Mesendoderm (in vitro differentiated cells): ENCODE data around the gene NLRP7.
"Not testable (repeated sequence)": the region's sequence is repeated elsewhere in the genome, so short reads cannot be mapped to it uniquely, and the experiment has no call there.

ENCODE experiments used
- DNase-seq: peaks from one replicate; pipeline ENCODE4 v3.0.0; 2013
- H2AK5ac ChIP-seq: 2 replicates; pipeline ENCODE4 v1.6.1; 2013; ENCODE audit warnings: low read length, inconsistent platforms
- H2BK120ac ChIP-seq: 2 replicates; pipeline ENCODE4 v1.6.1; 2013; ENCODE audit warnings: low read depth, mild to moderate bottlenecking, low read length, moderate library complexity, mixed read lengths
- H2BK15ac ChIP-seq: replicated peaks from 2 replicates; pipeline ENCODE4 v1.6.1; 2013; ENCODE audit warnings: low read depth, mild to moderate bottlenecking, moderate library complexity
- H2BK5ac ChIP-seq: 2 replicates; pipeline ENCODE4 v1.6.1; 2013; ENCODE audit warnings: low read length, inconsistent platforms
- H3K18ac ChIP-seq: 2 replicates; pipeline ENCODE4 v1.6.1; 2013; ENCODE audit warnings: mild to moderate bottlenecking, low read length, mixed read lengths
- H3K23ac ChIP-seq: one replicate; pipeline ENCODE4 v1.6.1; 2013; ENCODE audit warnings: low read length
- H3K27ac ChIP-seq: 2 replicates; pipeline ENCODE4 v1.5.1; 2013; ENCODE audit warnings: low read depth, mild to moderate bottlenecking, inconsistent platforms, low read length, moderate library complexity
- H3K27me3 ChIP-seq: 2 replicates; pipeline ENCODE4 v1.6.1; 2013; ENCODE audit warnings: low read length, control low read depth, mild to moderate bottlenecking, inconsistent platforms; ENCODE audit not compliant: insufficient read depth, poor library complexity
- H3K36me3 ChIP-seq: 2 replicates; pipeline ENCODE4 v1.6.1; 2013; ENCODE audit warnings: low read length, inconsistent platforms; ENCODE audit not compliant: control insufficient read depth, insufficient read depth
- H3K4ac ChIP-seq: one replicate; pipeline ENCODE4 v1.6.1; 2013; ENCODE audit warnings: low read depth, mild to moderate bottlenecking, low read length, moderate library complexity
- H3K4me1 ChIP-seq: 2 replicates; pipeline ENCODE4 v1.6.1; 2013; ENCODE audit warnings: low read depth, low read length, inconsistent platforms; ENCODE audit not compliant: control insufficient read depth
- H3K4me2 ChIP-seq: 2 replicates; pipeline ENCODE4 v1.6.1; 2013; ENCODE audit warnings: low read length
- H3K4me3 ChIP-seq: 2 replicates; pipeline ENCODE4 v1.5.1; 2013; ENCODE audit warnings: mild to moderate bottlenecking, low read length
- H3K56ac ChIP-seq: one replicate; pipeline ENCODE4 v1.6.1; 2013; ENCODE audit warnings: low read length
- H3K79me1 ChIP-seq: 2 replicates; pipeline ENCODE4 v1.6.1; 2013; ENCODE audit warnings: low read length, inconsistent platforms
- H3K79me2 ChIP-seq: 2 replicates; pipeline ENCODE4 v1.6.1; 2013; ENCODE audit warnings: mild to moderate bottlenecking, low read length; ENCODE audit not compliant: control insufficient read depth, insufficient read depth
- H3K9ac ChIP-seq: 2 replicates; pipeline ENCODE4 v1.6.1; 2013; ENCODE audit warnings: low read length, inconsistent platforms
- H4K5ac ChIP-seq: one replicate; pipeline ENCODE4 v1.6.1; 2013; ENCODE audit warnings: low read length
- H4K8ac ChIP-seq: one replicate; pipeline ENCODE4 v1.6.1; 2013; ENCODE audit warnings: low read depth, mild to moderate bottlenecking, control low read depth, low read length, moderate library complexity
- WGBS: extraction: QIAGEN DNeasy Blood & Tissue Kit; methylation state at CpG from one replicate; pipeline ENCODE4 v1.1.7; 2013; ENCODE audit warnings: low lambda C conversion rate, missing lambda C conversion rate; ENCODE audit not compliant: insufficient coverage; ENCODE audit errors: extremely low coverage; 5-methylcytosine and 5-hydroxymethylcytosine counted together

NLRP7 gene

DNA sequence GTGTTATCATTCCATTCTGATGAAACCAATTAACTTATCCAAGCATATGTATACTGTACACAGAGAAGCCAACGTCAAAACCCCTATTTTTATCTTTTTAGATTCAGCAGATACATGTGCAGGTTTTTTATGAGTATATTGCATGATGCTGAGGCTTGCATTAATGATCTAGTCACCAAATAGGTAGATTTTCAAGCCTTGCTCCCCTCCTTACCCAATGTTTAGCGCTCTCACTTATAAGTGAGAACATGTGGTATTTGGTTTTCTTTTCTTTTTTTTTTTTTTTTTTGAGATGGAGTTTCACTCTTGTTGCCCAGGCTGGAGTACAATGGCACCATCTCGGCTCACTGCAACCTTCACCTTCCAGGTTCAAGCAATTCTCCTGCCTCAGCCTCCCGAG, 43.1 kb downstream of the NLRP7 start:
- H3K23ac ChIP-seq, H3K18ac ChIP-seq, H4K8ac ChIP-seq, H3K4me3 ChIP-seq, H3K27ac ChIP-seq, H3K56ac ChIP-seq, H4K5ac ChIP-seq, H3K9ac ChIP-seq, H2BK120ac ChIP-seq, DNase-seq, H3K79me1 ChIP-seq, H3K4me2 ChIP-seq, H3K27me3 ChIP-seq, H2AK5ac ChIP-seq, H2BK5ac ChIP-seq, H3K4ac ChIP-seq, H3K4me1 ChIP-seq, H3K79me2 ChIP-seq, H3K36me3 ChIP-seq, H2BK15ac ChIP-seq: not testable (repeated sequence)
- WGBS: no CpG with 5 or more reads among the region's 4 CpGs

DNA sequence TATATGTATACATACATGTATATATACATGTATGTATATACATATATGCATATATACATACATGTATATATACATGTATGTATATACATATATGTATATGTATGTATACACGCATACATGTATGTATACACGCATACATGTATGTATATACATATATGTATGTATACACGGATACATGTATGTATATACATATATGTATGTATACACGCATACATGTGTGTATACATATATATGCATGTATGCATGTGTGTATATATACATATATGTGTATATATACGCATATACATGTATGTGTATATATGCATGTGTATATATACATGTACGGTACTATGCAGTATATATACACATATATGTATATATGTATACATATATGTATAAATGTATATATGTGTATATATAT, 44.0 kb downstream of the NLRP7 start:
- no peak overlapping the region for H4K5ac ChIP-seq
- no peak overlapping the region for H3K4me3 ChIP-seq
- no peaks in the 10 kb centered on the region for H3K79me2 ChIP-seq
- H2BK15ac ChIP-seq: no peak overlapping the region
- H3K4ac ChIP-seq: no peak overlapping the region
- H2BK120ac ChIP-seq: no peak overlapping the region
- no peaks in the 10 kb centered on the region for H3K79me1 ChIP-seq
- WGBS: no CpG with 5 or more reads among the region's 6 CpGs
- no peak overlapping the region for H2BK5ac ChIP-seq
- H3K18ac ChIP-seq: no peak overlapping the region
- H4K8ac ChIP-seq: no peak overlapping the region
- H3K4me1 ChIP-seq: peaks cover 4% of the 10 kb centered on the region
- no peak overlapping the region for H3K27ac ChIP-seq
- H3K27me3 ChIP-seq: no peaks in the 10 kb centered on the region
- no peak overlapping the region for H3K9ac ChIP-seq
- no peak overlapping the region for H3K4me2 ChIP-seq
- no peak overlapping the region for H3K23ac ChIP-seq
- no peaks in the 10 kb centered on the region for H3K36me3 ChIP-seq
- no peak overlapping the region for H3K56ac ChIP-seq
- DNase-seq: no peak
- H2AK5ac ChIP-seq: no peak overlapping the region

DNA sequence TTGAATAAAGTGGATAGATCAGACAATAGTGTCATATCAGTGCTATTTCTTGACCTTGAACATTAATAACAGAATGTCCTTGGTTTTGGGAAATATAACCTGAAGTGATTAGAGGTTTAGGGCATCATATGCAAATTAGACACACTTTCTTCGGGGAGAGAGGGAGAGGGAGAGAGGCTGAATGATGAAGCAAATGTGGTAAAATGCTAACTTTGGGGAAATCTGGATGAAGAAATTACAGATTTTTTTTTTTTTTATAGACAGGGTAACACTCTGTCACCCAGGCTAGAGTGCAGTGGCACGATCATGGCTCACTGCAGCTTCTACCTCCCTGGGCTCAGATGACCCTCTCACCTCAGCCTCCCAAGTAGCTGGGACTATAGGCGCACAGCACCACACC, 45.3 kb downstream of the NLRP7 start:
- no peak for DNase-seq
- Histone ChIP-seq H3K36me3 (no peaks in the 10 kb centered on the region), H3K79me1 (no peaks in the 10 kb centered on the region), H4K5ac (no peak overlapping the region), H2BK120ac (no peak overlapping the region), H4K8ac (no peak overlapping the region), H3K23ac (no peak overlapping the region), H3K4me2 (no peak overlapping the region), H2AK5ac (no peak overlapping the region), H3K56ac (no peak overlapping the region), H3K18ac (no peak overlapping the region), H3K4me1 (peaks cover 4% of the 10 kb centered on the region), H3K27me3 (no peaks in the 10 kb centered on the region), H3K9ac (no peak overlapping the region), H3K4me3 (no peak overlapping the region), H3K4ac (no peak overlapping the region), H3K27ac (no peak overlapping the region), H2BK5ac (no peak overlapping the region), H3K79me2 (no peaks in the 10 kb centered on the region), H2BK15ac (no peak overlapping the region)
- no CpG with 5 or more reads among the region's 3 CpGs for WGBS

DNA sequence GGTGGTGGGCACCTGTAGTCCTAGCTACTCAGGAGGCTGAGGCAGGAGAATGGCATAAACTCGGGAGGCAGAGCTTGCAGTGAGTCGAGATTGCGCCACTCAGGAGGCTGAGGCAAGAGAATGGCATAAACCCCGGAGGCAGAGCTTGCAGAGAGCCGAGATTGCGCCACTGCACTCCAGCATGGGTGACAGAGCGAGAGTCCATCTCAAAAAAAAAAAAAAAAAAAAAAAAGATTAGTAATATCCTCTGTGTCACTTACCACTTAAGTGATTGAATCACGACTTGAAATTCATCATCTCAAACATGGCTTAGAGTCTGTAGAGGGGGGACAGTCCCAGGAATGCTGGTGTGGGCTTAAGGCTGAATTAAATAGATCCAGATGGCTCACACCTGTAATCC, 46.2 kb downstream of the NLRP7 start:
- no CpG with 5 or more reads among the region's 8 CpGs for WGBS
- not testable (repeated sequence) for DNase-seq, H3K36me3 ChIP-seq

DNA sequence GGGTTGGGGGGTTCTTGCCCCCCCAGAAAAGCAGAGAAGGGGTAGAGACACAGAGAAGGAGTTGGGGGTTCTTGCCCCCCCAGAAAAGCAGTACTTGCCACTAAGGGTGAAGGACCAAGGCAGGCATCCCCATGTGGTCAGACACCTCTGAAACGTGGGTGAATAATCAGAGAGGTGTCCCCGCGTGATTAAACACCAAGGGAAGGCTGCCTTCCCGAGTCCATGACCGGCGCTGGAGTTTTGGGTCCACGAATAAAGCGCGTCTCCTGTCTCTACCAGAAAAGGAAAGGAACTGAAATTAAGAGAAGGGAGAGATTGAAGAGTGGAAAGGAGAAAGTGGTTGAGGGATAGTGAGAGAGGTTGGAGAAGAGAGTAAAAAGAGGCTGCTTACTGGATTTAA, 47.7 kb downstream of the NLRP7 start:
- H2BK5ac ChIP-seq, H3K4me3 ChIP-seq, DNase-seq, H3K4me2 ChIP-seq, H3K79me2 ChIP-seq, H3K4me1 ChIP-seq, H4K5ac ChIP-seq, H3K23ac ChIP-seq, H3K56ac ChIP-seq, H3K9ac ChIP-seq, H3K79me1 ChIP-seq, H2BK15ac ChIP-seq, H3K27me3 ChIP-seq, H2AK5ac ChIP-seq, H3K36me3 ChIP-seq, H4K8ac ChIP-seq: not testable (repeated sequence)
- H3K27ac ChIP-seq: peak overlapping the region; percentile 48
- peak overlapping the region; percentile 73 for H2BK120ac ChIP-seq
- WGBS: no CpG with 5 or more reads among the region's 9 CpGs
- peak overlapping the region; percentile 52 for H3K4ac ChIP-seq
- peak overlapping the region; percentile 80 for H3K18ac ChIP-seq

More for the DNA sequence above, 46.2 kb downstream of the NLRP7 start:
- not testable (repeated sequence) for H2BK5ac ChIP-seq, H3K27ac ChIP-seq, H3K18ac ChIP-seq, H3K4me2 ChIP-seq, H3K9ac ChIP-seq, H3K23ac ChIP-seq, H3K56ac ChIP-seq, H2AK5ac ChIP-seq, H2BK15ac ChIP-seq, H4K8ac ChIP-seq, H3K4ac ChIP-seq, H4K5ac ChIP-seq, H3K79me1 ChIP-seq, H3K4me3 ChIP-seq, H3K27me3 ChIP-seq, H3K79me2 ChIP-seq, H3K4me1 ChIP-seq
- peak overlapping the region; percentile 88 for H2BK120ac ChIP-seq

DNA sequence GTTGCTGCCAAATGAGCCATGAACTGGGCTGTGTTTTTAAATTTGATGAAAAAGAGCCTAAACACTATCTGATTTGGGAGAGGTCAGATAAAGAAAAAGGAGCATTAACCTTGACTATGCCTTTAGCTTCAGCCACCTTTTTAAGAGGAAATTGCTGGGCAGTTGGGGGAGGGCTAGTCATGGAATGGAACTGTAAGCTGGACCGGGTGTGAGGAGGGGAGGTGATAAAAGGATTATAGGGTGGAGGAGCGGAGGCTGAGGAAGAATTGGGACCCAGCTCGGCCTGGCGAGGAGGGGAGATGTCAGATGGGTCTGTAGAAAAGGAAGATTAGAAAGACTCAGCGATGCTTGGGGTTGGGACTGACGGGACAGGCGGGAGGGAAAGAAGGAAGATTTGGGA, 48.6 kb downstream of the NLRP7 start:
- H2BK5ac ChIP-seq, H3K36me3 ChIP-seq, H3K9ac ChIP-seq, H2AK5ac ChIP-seq, H4K8ac ChIP-seq, H2BK120ac ChIP-seq, H4K5ac ChIP-seq, H3K23ac ChIP-seq, H3K79me2 ChIP-seq, H2BK15ac ChIP-seq, H3K4me1 ChIP-seq, H3K79me1 ChIP-seq, H3K4ac ChIP-seq, H3K4me3 ChIP-seq, H3K56ac ChIP-seq, H3K27me3 ChIP-seq, H3K4me2 ChIP-seq, H3K18ac ChIP-seq: not testable (repeated sequence)
- WGBS: no CpG with 5 or more reads among the region's 7 CpGs
- peak overlapping the region; percentile 78 for H3K27ac ChIP-seq
- peak; percentile 39 for DNase-seq
